Stimulated activated CD8-positive, alpha-beta memory T cell treated with anti-CD3 and anti-CD28 coated beads, Interleukin-4, amount 100 ng/mL, for 1 hour (primary cell): ENCODE measurements around the gene MED12L.
"Not testable (repeated sequence)": the region's sequence is repeated elsewhere in the genome, so short reads cannot be mapped to it uniquely, and the experiment has no call there.

Source experiments
- DNase-seq, 2 donors: peaks; one replicate each; pipeline ENCODE4 v3.0.0-alpha.2; 2020; ENCODE audit warnings: low read depth in 2 of 2, low spot score in 1 of 2

Gene MED12L

DNA sequence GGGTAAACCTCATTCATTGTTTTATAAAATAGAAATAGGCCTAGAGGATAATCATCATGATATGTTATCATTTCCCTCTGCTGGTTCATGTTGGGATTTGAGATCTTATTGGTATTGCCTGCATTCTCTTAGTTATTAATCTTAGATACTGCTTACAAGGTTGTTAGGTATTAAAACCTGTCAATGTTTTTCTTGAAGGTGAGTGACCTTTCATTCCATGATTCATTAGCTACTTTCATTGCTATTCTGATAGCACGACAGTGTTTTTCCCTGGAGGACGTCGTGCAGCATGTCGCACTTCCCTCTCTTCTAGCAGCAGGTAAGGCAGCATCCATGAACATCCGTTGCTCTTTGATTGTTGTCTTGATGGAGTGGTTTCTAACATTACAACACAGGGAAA, 282.0 kb downstream of the MED12L start:
- DNase-seq = no peak

DNA sequence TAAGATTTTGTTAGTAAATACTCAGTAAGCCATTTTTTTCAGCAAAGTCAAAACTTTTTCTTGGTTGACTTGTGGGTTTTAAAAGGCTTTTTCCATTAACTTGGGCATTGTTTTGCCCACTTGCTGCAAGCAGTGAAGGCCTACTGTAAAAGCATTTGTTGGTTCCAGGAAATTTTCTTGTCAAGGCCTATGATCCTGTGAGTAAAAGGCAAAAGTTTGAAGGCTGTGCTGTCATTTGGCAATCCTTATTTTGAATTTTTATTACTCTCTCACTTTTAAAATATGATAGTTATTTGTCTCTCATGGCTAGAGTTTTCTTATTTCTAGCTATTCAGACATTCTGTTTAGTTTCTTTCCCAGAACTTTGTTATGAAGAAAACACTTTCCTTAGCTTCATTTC, 286.1 kb downstream of the MED12L start:
- no peak for DNase-seq

DNA sequence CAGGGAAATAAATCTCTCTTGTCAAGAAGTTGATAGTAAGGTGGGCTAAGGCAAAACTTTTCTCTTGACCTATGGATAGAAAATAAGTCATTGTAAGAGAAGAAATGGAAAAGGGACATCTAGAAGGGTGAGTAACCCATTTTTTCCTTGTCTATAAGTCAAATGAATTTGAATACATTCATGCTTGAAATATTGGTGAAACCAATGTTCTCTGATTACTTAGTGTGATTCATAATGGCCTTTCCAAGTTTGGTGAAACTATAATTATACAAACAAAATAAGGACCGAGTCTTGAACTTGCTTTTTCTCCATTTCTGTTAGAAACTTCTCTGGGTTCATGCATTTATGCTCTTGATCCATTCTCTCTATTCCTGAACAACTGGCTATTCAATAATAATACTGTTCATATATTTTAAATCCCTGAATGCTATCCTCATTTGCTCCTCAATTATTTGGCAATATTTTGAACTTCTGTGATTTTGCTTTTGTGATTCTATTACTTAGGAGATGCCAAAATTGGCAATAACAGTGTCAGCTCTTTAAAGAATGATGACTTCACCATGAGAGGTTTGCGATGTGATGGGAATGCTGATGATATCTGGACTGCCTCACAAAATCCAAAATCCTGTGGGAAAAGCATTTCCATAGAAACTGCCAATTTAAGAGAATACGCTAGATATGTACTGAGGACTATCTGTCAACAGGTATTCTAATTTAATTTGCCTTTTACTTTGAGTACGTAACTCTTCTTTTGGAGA, 286.8 kb downstream of the MED12L start:
- no peak for DNase-seq

DNA sequence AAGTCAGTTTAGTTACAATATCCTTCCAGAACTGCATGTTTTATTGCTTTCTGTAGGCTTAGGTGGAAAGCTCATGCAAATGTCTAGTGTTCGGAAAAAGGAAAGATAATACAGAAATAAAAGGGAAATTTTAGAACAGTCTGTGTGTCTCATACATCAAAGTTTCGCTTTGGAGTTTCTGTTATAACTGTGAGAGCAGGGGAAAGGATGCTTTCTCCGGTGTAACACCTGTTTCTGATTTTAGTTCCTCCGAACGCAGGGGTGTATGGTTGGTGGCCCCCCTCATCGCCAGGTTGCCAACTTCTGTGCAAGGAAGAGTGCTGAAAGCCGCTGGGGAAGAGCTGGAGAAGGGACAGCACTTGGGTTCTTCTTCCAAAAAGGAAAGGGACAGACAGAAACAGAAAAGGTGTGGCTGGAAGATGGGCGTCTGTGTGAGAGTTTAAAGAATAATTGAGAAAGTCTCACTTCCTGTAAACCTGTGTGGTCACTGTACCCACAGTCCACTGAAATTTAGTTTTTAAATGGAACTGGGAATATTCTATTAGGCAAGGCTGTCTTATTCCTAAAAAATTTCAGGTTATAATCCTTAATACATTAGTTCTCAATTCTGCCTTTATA, 292.4 kb downstream of the MED12L start:
- DNase-seq = no peak

DNA sequence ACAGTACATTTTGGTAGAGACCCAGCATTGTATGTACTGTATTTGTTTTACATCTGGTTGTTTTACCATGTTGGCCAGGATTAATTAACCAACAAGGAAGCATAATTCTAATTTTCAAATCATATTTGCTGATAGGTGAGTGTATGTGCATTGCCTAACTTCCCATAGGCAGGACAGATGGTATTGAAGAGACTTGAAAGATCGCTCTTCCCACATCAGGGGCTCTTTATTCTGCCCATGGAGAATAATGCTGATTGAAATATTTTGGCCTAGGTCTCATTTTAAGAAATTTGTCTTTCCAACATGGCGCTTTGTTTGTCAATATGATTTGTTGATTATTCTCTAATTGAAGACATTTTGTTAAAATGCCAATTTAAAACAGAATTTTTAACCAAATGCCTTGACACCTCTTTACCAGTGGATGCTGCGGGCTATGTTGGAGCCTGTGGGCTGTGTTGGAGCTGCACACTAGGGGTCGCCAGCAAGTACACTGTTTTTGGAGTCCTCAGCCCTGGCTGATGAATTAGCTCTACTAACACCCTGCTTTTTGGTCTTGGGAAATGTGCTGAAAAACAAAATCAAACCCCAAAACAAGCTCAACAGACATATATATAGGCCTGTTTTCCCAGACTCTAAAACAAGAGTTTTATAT, 293.7 kb downstream of the MED12L start:
- no peak for DNase-seq

DNA sequence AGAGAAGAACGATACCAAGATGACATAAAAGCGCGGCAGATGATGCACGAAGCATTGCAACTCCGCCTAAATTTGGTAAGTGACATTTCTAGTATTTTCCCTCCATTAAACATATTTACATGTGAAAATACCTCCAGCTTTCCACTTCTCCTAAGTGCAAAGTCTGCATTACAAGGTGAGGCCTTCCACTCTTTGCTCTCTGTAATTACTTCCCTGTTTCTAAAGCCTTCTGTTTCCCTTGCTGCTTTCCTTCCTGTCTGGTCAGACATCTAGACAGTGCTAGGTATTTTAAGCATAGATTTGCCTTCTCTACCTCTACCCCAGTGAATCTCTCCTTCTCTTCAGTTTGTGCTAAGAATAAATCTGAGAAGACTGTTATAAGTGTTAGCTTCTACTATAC, 297.2 kb downstream of the MED12L start:
- DNase-seq = no peak

DNA sequence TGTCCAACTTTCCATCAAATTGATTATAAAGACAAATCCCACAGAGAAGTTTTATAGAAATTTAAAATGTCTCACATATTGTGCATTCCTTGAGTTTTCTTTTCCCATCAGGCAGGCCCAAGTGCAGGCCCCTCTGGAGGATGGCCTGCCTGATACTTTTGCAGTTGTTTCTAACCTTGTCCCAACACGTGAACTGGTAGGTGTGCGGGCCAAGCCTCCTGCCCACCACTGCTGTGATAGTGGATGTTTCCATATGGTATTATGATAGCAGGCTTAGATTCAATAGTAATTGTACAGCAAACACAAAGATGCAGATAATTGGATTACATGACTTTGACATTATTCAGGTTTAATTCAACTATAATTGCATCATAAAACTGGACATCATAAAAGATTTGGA, 297.6 kb downstream of the MED12L start:
- DNase-seq = no peak

DNA sequence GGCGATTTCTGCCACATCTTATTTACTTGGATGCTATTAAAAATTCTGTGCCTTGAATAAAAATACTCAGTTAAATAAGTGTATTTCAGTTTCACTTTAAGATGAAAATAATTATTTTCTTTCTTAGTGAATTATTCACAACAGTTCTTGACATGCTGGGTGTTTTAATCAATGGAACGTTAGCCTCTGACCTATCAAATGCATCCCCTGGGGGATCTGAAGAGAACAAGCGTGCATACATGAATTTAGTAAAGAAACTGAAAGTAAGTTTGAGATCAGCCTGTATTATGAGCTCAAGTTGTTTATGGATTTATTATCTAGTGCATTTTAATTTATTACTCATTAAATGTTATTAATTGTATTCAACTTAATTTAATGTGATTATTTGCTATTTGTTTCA, 298.5 kb downstream of the MED12L start:
- DNase-seq = no peak

DNA sequence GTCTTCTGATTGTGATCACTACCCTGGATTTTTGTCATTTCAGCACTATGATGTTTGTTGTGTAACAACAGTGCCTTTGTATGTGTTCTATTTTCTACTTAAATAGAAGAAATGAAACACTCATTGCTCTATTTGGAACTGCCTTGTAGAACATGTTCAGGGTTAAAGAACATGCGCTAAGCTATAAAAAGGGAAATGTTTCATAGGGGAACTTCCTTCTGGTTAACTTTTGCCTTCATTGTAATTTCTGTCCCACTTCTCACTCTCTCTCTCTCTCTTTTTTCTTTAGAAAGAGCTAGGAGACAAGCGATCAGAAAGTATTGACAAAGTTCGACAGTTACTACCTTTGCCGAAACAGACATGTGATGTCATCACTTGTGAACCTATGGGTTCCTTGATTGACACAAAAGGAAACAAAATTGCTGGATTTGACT, 299.3 kb downstream of the MED12L start, which contains the start of gene P2RY12:
Gene P2RY12 (minus strand): TSS at position 13 of the 434 bp plus-strand sequence. CDS start 45,908 bp downstream, outside the sequence.
- DNase-seq = no peak

DNA sequence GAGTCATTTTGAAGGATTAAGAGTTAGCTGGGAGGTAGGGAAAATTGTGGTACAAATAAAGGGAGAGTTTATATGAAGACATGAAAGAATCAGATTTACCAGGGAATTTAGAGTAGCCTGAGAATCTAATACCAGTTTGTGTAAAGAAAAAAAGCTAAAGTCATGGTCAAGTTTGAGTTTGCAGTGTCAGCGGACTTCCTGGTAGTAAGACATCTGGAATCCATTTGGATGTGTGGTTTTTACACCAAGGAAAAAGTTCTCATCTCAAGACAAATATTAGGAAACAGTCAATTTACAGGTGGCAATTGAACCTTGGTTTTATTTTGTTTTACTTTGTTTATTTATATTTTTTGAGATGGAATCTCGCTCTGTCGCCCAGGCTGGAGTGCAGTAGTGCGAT, 300.6 kb downstream of the MED12L start:
- no peak for DNase-seq

DNA sequence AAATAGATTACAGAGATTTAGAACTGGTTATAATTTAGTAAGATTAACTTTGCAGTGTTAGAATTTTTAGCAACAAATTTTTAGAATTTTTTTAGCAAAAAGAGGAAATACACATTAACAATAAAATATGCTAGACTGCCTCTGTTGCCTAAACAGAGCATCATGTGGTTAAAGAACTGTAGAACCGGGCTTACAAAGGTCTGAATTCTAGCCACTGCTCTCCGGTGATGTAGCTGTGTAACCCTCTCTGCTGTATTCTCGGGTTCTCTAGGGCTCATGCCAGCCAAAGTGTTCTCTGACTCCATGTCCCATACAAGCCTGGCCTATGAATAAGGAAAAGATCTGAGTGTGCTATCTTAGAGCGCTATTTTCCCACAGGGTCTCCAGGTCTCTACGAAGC, 302.0 kb downstream of the MED12L start:
- DNase-seq = no peak

DNA sequence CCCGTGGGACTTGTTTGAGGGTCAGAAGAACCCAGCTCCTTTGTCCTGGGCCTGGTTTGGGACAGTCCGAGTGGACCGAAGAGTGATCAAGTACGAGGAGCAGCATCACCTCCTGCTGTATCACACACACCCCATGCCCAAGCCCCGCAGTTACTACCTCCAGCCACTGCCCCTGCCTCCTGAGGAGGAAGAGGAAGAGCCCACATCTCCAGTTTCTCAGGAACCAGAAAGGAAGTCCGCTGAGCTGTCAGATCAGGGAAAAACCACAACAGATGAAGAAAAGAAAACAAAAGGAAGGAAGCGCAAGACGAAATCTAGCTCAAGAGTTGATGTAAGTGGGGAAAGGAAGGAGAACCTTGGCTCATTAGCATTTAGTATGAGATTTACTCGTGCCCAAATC, 302.4 kb downstream of the MED12L start:
- DNase-seq = no peak

DNA sequence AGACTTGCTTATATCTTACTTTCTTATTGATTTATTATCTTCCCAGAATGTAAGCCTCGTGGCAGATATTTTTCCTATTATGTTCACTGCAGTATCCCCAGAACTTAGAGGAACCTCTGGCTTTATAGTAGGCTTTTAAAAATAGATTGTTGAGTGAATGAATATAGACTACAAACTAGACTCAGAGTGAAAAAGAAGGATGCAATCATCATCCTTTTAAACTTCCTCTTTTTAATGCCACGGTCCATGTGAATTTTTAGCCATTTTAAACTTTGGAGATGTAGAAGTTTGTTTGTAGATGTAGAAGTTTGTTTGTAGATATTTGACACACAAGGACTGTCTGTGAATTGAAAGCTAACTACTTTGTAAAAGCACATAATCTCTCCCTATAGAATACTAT, 306.3 kb downstream of the MED12L start:
- DNase-seq = no peak

DNA sequence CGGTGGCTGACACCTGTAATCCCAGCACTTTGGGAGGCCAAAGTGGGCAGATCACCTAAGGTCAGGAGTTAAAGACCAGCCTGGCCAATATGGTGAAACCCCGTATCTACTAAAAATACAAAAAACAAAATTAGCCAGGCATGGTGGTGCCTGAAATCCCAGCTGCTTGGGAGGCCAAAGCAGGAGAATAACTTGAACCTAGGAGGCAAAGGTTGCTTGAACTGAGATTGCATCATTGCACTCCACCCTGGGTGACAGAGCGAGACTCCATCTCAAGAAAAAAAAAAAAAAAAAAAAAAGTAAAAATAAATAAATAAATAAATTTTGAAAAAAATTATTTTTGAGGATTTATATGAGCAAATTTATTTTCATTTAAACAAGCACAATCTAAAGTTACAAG, 306.7 kb downstream of the MED12L start:
- not testable (repeated sequence) for DNase-seq

DNA sequence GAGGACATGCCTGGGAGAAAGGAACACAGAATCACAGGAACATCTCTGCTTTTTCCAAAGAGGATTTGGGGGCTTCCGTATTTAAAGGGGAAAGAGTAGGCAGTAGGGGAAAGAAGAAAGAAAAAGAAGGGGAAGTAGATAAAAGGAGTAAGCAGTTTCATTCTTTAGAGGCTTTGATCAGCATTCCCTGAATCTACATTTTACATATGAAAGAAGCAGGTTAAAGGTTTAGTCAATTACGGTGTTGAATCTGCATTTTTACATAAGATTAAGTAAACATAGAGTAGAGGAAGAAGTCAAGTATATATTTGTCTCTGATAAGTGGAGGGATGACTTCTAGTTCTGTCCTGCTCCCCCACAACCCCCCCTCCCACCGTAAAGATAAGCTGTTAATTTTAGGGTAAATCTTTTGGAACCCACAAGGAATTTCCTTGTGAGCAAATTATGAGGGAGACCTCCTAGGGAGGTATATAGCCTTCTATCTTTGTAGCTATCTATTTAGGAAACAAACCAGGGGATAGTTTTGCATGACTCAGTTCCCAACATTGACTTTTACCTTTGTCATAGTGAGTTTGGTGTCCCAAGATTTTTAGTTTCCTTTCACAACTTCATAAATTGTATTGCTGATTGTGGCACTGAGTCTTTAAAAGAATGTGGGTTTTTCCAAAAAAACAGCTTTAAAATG, 307.8 kb downstream of the MED12L start:
- no peak for DNase-seq

DNA sequence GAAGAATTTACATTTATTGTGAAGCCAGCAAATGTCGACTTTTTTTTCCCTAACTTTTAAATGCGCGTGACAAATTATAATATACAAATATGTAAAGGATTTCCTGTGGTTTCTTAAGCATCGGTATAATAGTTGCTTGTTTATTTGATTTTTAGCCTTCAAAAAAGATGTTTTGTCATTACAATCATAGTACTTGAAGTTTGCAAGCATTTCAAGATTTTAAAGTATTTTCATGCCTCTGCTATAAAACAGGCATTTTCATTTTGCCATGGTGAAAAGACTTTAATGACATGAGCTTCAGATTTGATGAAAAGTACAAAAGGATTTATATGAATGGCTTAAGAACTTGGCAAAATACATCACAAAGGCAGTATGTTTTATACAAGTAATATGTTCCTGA, 308.5 kb downstream of the MED12L start:
- DNase-seq = no peak

DNA sequence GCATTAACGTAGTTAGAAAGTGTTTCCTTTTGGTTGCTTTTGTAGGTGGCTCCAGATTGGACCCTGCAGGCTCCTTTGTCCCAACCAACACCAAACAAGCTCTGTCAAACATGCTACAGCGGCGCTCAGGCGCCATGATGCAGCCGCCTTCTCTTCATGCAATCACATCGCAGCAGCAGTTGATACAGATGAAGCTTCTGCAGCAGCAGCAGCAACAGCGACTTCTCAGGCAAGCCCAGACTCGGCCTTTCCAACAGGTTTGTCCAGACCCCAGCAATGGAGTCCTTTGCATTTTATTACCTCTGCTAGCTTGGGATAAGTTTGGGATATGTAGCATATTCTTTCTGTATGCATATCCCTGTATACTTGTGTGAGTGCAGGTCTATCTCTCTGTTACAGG, 309.1 kb downstream of the MED12L start:
- no peak for DNase-seq

DNA sequence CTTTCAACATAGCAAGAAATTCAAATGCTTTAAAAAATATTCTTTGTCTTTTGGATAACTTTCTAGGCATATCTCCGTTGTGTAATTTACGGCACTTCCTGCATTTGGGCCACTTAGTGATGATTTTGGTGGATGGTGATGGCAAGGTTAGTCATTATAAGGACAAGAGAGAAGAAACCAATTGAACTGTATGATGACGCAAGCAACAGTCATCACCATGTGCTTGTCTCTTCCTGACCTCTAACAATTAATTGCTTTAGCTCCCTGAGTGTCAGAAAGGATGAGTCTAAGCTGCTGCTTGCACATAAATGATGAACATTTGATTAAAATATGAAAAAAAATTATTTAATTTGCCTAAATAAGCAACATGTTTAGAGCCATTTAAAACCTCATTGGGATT, 310.3 kb downstream of the MED12L start:
- no peak for DNase-seq

DNA sequence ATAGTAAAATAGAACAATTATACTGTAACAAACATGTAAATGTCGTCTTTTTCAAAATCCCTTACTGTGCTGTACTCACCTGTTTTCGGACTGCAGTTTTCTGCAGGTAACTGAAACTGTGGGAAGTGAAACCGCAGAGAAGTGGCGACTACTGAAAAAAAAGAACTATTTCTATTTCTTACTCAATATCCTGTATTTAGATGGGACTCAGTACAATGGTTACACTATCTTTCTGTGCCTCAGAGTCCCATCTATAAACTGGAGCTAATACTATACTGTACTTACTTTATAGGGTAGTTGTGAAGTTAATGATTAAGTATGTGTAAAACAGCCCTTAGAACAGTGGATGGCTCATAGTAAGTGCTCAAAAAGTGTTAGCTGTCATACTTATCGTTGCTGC, 313.4 kb downstream of the MED12L start:
- no peak for DNase-seq

DNA sequence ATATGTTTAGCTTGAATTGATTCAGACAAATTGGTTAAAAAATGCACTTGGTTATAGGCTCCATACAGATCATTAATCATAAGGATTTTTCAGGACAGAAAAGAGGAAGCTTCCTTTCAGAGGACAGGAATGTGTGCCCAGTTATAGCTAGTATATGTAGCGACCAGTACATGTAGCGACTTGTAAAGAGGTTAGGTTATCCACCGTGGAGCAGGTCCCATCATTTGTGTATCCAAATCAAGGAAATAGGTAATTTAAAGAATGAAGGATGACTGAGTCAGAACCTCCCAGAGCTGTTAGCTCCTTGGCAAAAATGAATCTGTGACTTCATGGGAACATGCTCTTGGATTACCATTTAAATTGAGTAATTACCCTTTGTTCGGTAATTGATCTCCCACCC, 314.9 kb downstream of the MED12L start:
- DNase-seq = no peak

DNA sequence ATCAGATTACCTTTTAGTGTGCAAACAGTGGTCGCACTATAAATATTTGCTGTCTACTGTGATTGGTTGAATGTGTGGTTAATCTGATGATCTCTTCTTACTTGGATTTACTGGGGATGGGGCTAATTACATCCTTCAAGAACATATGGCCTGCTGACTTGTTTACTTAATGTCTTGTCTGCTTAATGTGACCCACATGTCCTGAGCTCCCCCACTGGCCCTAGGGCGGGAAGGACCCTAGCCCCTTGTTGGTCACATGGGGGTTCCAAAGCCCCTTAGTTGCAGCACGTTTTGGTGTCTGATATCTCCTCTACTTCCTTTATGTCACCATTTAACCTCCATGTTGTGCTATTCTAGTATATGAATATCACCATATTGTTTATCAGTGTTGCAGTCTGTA, 316.9 kb downstream of the MED12L start:
- DNase-seq = no peak

DNA sequence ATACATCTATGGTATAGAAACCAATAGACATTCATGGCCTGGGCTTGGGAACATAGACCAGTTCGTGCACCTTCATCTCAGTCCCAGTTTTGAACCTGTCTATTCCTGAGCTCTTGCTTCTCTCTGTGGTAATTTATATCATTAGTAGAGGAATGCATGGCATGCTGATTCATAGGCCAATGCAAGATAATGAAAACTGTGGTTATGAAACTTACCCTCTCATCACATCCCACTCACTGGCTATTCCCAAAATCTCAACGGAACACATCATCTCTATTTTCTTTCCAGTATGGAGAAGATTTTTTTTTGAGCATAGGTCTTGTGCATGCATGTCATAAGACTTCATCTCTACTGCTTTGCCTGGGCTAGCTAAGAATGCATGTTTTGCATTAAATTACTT, 317.8 kb downstream of the MED12L start:
- no peak for DNase-seq
